GM13976 (cell line): Measurements from ENCODE around the gene R3HDM2.
A peak's percentile ranks its signal among the peaks of the same experiment; 100 is the strongest.

Experiments used
- DNase-seq: peaks from one replicate; pipeline ENCODE4 v3.0.0; 2012; ENCODE audit warnings: low spot score
- CTCF ChIP-seq: IDR thresholded peaks from 2 replicates; pipeline ENCODE4 v1.5.1; 2012; ENCODE audit warnings: borderline replicate concordance, mild to moderate bottlenecking; ENCODE audit not compliant: insufficient read depth; ENCODE audit errors: extremely low read depth, missing control alignments, control extremely low read depth
- in situ Hi-C: fragments of 300-500 bp; cut with MboI; formaldehyde crosslinking; loops from one replicate; pipeline ENCODE4 v1.12.0; 2022; ENCODE audit warnings: low sequenced_read_pairs, mixed read lengths, inconsistent platforms; ENCODE audit not compliant: unreplicated experiment

The R3HDM2 gene

GRCh38 chr12:57452181-57452936 is 21.5 kb upstream of the R3HDM2 start:
- in situ Hi-C loops = loop anchor here (10.0 kb wide), 1 partner anchor 168 kb away; no protein-coding TSS in a partner anchor
- peak; percentile 51 for DNase-seq
- no peak for TF ChIP-seq CTCF

- TF ChIP-seq CTCF = no peak
- in situ Hi-C loops = loop anchor here (10.0 kb wide), 1 partner anchor 167 kb away; no protein-coding TSS in a partner anchor
- no peak for DNase-seq
Observed at GRCh38 chr12:57451233-57451778, 20.5 kb upstream of the R3HDM2 start.

GRCh38 chr12:57450057-57450456 is 19.2 kb upstream of the R3HDM2 start:
- in situ Hi-C loops = loop anchor here (10.0 kb wide), 1 partner anchor 165 kb away; no protein-coding TSS in a partner anchor
- TF ChIP-seq CTCF = no peak
- DNase-seq = no peak

GRCh38 chr12:57449375-57449774 is 18.5 kb upstream of the R3HDM2 start:
- in situ Hi-C loops = no loop called here
- TF ChIP-seq CTCF = no peak
- no peak for DNase-seq

- no peak for DNase-seq
- no peak for TF ChIP-seq CTCF
- in situ Hi-C loops = no loop called here
Observed at GRCh38 chr12:57448669-57449068, 17.8 kb upstream of the R3HDM2 start.

- no peak for TF ChIP-seq CTCF
- in situ Hi-C loops = no loop called here
- DNase-seq = no peak
Observed at GRCh38 chr12:57446292-57446960, 15.6 kb upstream of the R3HDM2 start.
